H1 (cell line): Measurements from ENCODE around the gene PIK3C2G. TPM values are rescaled to one million over a fixed set of nuclear protein-coding genes. Genes with fewer than 3 reads are reported as not detected.

Experiments used
- CTCF ChIA-PET: fragments of 300-600 bp; sonication (Branson Sonifier 250); formaldehyde crosslinking; loops from one replicate; lab custom pipeline; 2021; ENCODE audit not compliant: partially characterized antibody; lab: Charles Lee
- POLR2A ChIA-PET: fragments of 300-600 bp; sonication (Branson Sonifier 250); formaldehyde crosslinking; loops from one replicate; lab custom pipeline; 2021; ENCODE audit warnings: inconsistent platforms; ENCODE audit not compliant: partially characterized antibody; lab: Charles Lee
- DNase-seq, 2 experiments: peaks; one replicate each; pipeline versions ENCODE4 v3.0.0 to v3.0.0-alpha.2; 2010 to 2022; ENCODE audit warnings: low spot score in 2 of 2, low read depth in 1 of 2, mixed read lengths in 1 of 2
- FAIRE-seq: peaks from 2 replicates; lab custom pipeline; 2011; peaks lifted over from hg19 to GRCh38; lab: Jason Lieb, UNC
- H2AFZ ChIP-seq: 2 replicates; pipeline ENCODE4 v1.8.1; 2012; ENCODE audit warnings: low read length, inconsistent platforms
- H2AK5ac ChIP-seq: 2 replicates; pipeline ENCODE4 v1.6.1; 2013; ENCODE audit warnings: low read depth, low read length
- H2BK120ac ChIP-seq: replicated peaks from 2 replicates; pipeline ENCODE3; 2013; ENCODE audit warnings: low read depth, low read length, inconsistent platforms
- H2BK12ac ChIP-seq: 2 replicates; pipeline ENCODE4 v1.6.1; 2013; ENCODE audit warnings: low read depth, low read length
- H2BK15ac ChIP-seq: 2 replicates; pipeline ENCODE4 v1.6.1; 2013; ENCODE audit warnings: low read length
- H2BK20ac ChIP-seq: 2 replicates; pipeline ENCODE4 v1.6.1; 2013; ENCODE audit warnings: low read length
- H2BK5ac ChIP-seq: 2 replicates; pipeline ENCODE4 v1.6.1; 2013; ENCODE audit warnings: low read depth, low read length
- H3K14ac ChIP-seq: 2 replicates; pipeline ENCODE4 v1.6.1; 2013; ENCODE audit warnings: inconsistent platforms; ENCODE audit not compliant: insufficient read length
- H3K18ac ChIP-seq: 2 replicates; pipeline ENCODE4 v1.6.1; 2013; ENCODE audit warnings: low read length; ENCODE audit errors: extremely low read depth
- H3K23ac ChIP-seq: 2 replicates; pipeline ENCODE4 v1.6.1; 2013; ENCODE audit warnings: inconsistent platforms; ENCODE audit not compliant: insufficient read length
- H3K23me2 ChIP-seq: 2 replicates; pipeline ENCODE4 v1.6.1; 2013; ENCODE audit warnings: low read depth, low read length
- H3K27ac ChIP-seq: 2 replicates; pipeline ENCODE4 v1.6.1; 2011; ENCODE audit warnings: low read depth, low read length, inconsistent platforms
- H3K27me3 ChIP-seq, 4 experiments: replicated peaks in 1 of 4; 1 replicate in 1 of 4; 2 replicates in 3 of 4; pipeline versions ENCODE4 v1.6.1 to v1.8.1; 2011 to 2013; ENCODE audit warnings: low read length in 3 of 4, mild to moderate bottlenecking in 3 of 4, inconsistent platforms in 2 of 4, mixed read lengths in 2 of 4, moderate library complexity in 1 of 4; ENCODE audit not compliant: control insufficient read depth in 3 of 4, insufficient read depth in 3 of 4; ENCODE audit errors: extremely low read depth in 1 of 4
- H3K36me3 ChIP-seq, 4 experiments: 2 replicates each; pipeline versions ENCODE4 v1.6.1 to v1.8.1; 2011 to 2013; ENCODE audit warnings: mild to moderate bottlenecking in 4 of 4, low read length in 3 of 4, moderate library complexity in 2 of 4, control low read depth in 1 of 4, inconsistent platforms in 1 of 4; ENCODE audit not compliant: insufficient read depth in 4 of 4, control insufficient read depth in 2 of 4
- H3K4ac ChIP-seq: replicated peaks from 2 replicates; pipeline ENCODE3; 2013; ENCODE audit warnings: low read length, low read depth, mixed read lengths, inconsistent platforms; ENCODE audit not compliant: insufficient read length
- H3K4me1 ChIP-seq, 4 experiments: replicated peaks in 1 of 4; 1 replicate in 1 of 4; 2 replicates in 3 of 4; pipeline versions ENCODE4 v1.6.1 to v1.8.1; 2011 to 2013; ENCODE audit warnings: low read length in 3 of 4, inconsistent platforms in 2 of 4, mixed read lengths in 1 of 4; ENCODE audit not compliant: insufficient read depth in 4 of 4, control insufficient read depth in 3 of 4
- H3K4me2 ChIP-seq, 2 experiments: 2 replicates each; pipeline versions ENCODE4 v1.6.1 to v1.8.1; 2011 to 2013; ENCODE audit warnings: low read depth in 2 of 2, low read length in 2 of 2, control low read depth in 1 of 2, inconsistent platforms in 1 of 2, mild to moderate bottlenecking in 1 of 2; ENCODE audit not compliant: insufficient read depth in 1 of 2
- H3K4me3 ChIP-seq, 4 experiments: fragments of 200-600, 300-600 bp in 1 of 4; sonication (generic), shearing (Covaris generic), sonication (Bioruptor Twin) in 1 of 4; 2 replicates each; pipeline versions ENCODE4 v1.5.1 to v1.8.1; 2011 to 2016; ENCODE audit warnings: low read length in 4 of 4, low read depth in 3 of 4, control low read depth in 2 of 4, inconsistent platforms in 2 of 4, mild to moderate bottlenecking in 2 of 4, mixed read lengths in 1 of 4, moderate library complexity in 1 of 4; ENCODE audit not compliant: insufficient read depth in 2 of 4; ENCODE audit errors: extremely low read depth in 1 of 4
- H3K56ac ChIP-seq: replicated peaks from 2 replicates; pipeline ENCODE3; 2013; ENCODE audit warnings: low read depth, mild to moderate bottlenecking, mixed read lengths, low read length, inconsistent platforms; ENCODE audit not compliant: insufficient read length
- H3K79me1 ChIP-seq: 2 replicates; pipeline ENCODE4 v1.6.1; 2013; ENCODE audit warnings: low read depth, low read length, control low read depth
- H3K79me2 ChIP-seq, 2 experiments: 2 replicates each; pipeline versions ENCODE4 v1.6.1 to v1.8.1; 2012 to 2013; ENCODE audit warnings: low read length in 2 of 2, mild to moderate bottlenecking in 2 of 2, inconsistent platforms in 1 of 2; ENCODE audit not compliant: insufficient read depth in 2 of 2, control insufficient read depth in 1 of 2
- H3K9ac ChIP-seq, 4 experiments: replicated peaks in 1 of 4; 1 replicate in 1 of 4; 2 replicates in 3 of 4; pipeline versions ENCODE4 v1.6.1 to v1.8.1; 2011 to 2013; ENCODE audit warnings: low read depth in 3 of 4, low read length in 3 of 4, control low read depth in 2 of 4, mild to moderate bottlenecking in 2 of 4, moderate library complexity in 2 of 4, inconsistent platforms in 1 of 4; ENCODE audit errors: extremely low read depth in 1 of 4
- H3K9me3 ChIP-seq, 2 experiments: 2 replicates each; pipeline versions ENCODE4 v1.6.1 to v1.8.1; 2012 to 2013; ENCODE audit warnings: mild to moderate bottlenecking in 2 of 2, moderate library complexity in 2 of 2, control low read depth in 1 of 2, inconsistent platforms in 1 of 2, low read depth in 1 of 2, low read length in 1 of 2, mixed read lengths in 1 of 2; ENCODE audit not compliant: insufficient read depth in 2 of 2
- H4K20me1 ChIP-seq, 2 experiments: replicated peaks in 1 of 2; 2 replicates each; pipeline versions ENCODE3 to v1.8.1; 2011 to 2013; ENCODE audit warnings: inconsistent platforms in 2 of 2, low read length in 2 of 2, mild to moderate bottlenecking in 1 of 2; ENCODE audit not compliant: insufficient read depth in 2 of 2, control insufficient read depth in 1 of 2
- H4K5ac ChIP-seq: 2 replicates; pipeline ENCODE4 v1.6.1; 2013; ENCODE audit warnings: low read length, low read depth, mixed read lengths, inconsistent platforms; ENCODE audit not compliant: insufficient read length
- H4K8ac ChIP-seq: 2 replicates; pipeline ENCODE4 v1.8.0; 2013; ENCODE audit warnings: mild to moderate bottlenecking, moderate library complexity, low read length, inconsistent platforms; ENCODE audit not compliant: insufficient read depth; ENCODE audit errors: extremely low read depth
- H4K91ac ChIP-seq: replicated peaks from 2 replicates; pipeline ENCODE3; 2013; ENCODE audit warnings: low read length, mixed read lengths, inconsistent platforms; ENCODE audit not compliant: insufficient read length
- BACH1 ChIP-seq: IDR thresholded peaks from 2 replicates; pipeline ENCODE4 v1.6.1; 2012; ENCODE audit warnings: low read length, improper control_type of control experiment
- BCL11A ChIP-seq, 2 experiments: IDR thresholded peaks; one replicate each; pipeline ENCODE4 v1.6.1; 2011; ENCODE audit warnings: low read depth in 2 of 2, low read length in 2 of 2, mild to moderate bottlenecking in 2 of 2
- CEBPB ChIP-seq: IDR thresholded peaks from 2 replicates; pipeline ENCODE4 v1.6.1; 2012; ENCODE audit warnings: low read depth, low read length
- CHD2 ChIP-seq: IDR thresholded peaks from 2 replicates; pipeline ENCODE4 v1.6.1; 2012; ENCODE audit warnings: low read length, improper control_type of control experiment
- EZH2 ChIP-seq: fragments of 200-600 bp; sonication (generic); IDR thresholded peaks from 2 replicates; pipeline ENCODE4 v1.7.1; 2012; ENCODE audit warnings: low read depth, mild to moderate bottlenecking, moderate library complexity, low read length, inconsistent platforms; ENCODE audit not compliant: severe bottlenecking
- KDM1A ChIP-seq: fragments of 200-600, 300-600 bp; sonication (generic); IDR thresholded peaks from 2 replicates; pipeline ENCODE4 v1.7.1; 2016; ENCODE audit warnings: mild to moderate bottlenecking, low read length, borderline replicate concordance
- NRF1 ChIP-seq: IDR thresholded peaks from 2 replicates; pipeline ENCODE4 v1.6.1; 2011; ENCODE audit warnings: mild to moderate bottlenecking, low read depth, low read length, improper control_type of control experiment
- POLR2A ChIP-seq, 2 experiments: IDR thresholded peaks; 1 replicate in 1 of 2; 2 replicates in 1 of 2; pipeline ENCODE4 v1.6.1; 2011; ENCODE audit warnings: low read depth in 2 of 2, low read length in 2 of 2, mild to moderate bottlenecking in 2 of 2; ENCODE audit errors: control extremely low read depth in 1 of 2
- RXRA ChIP-seq: IDR thresholded peaks from 2 replicates; pipeline ENCODE4 v1.6.1; 2011; ENCODE audit warnings: low read depth, mild to moderate bottlenecking, low read length, moderate library complexity; ENCODE audit not compliant: insufficient read depth
- SIX5 ChIP-seq: IDR thresholded peaks from 2 replicates; pipeline ENCODE4 v1.6.1; 2011; ENCODE audit warnings: mild to moderate bottlenecking, low read depth, low read length
- SRF ChIP-seq: IDR thresholded peaks from 2 replicates; pipeline ENCODE4 v1.6.1; 2011; ENCODE audit warnings: mild to moderate bottlenecking, low read depth, low read length, moderate library complexity
- TAF1 ChIP-seq: IDR thresholded peaks from 2 replicates; pipeline ENCODE4 v1.6.1; 2011; ENCODE audit warnings: mild to moderate bottlenecking, low read depth, low read length
- TEAD4 ChIP-seq: IDR thresholded peaks from 2 replicates; pipeline ENCODE4 v1.6.1; 2012; ENCODE audit warnings: low read depth, low read length, inconsistent platforms, mixed read lengths
- WGBS, 2 experiments: shearing (Covaris generic) in 1 of 2; methylation state at CpG; one replicate each; pipeline versions ENCODE4 v1.1.6 to v1.1.7; 2013 to 2015; ENCODE audit warnings: low lambda C conversion rate in 2 of 2, mixed read lengths in 2 of 2, inconsistent platforms in 1 of 2, low coverage in 1 of 2, missing lambda C conversion rate in 1 of 2; ENCODE audit not compliant: insufficient replicate concordance in 2 of 2, insufficient coverage in 1 of 2, insufficient read length in 1 of 2; ENCODE audit errors: extremely low coverage in 1 of 2, missing lambda C conversion rate in 1 of 2; 5-methylcytosine and 5-hydroxymethylcytosine counted together
- polyA plus RNA-seq, 7 experiments: library from polyadenylated mRNA; depleted of rRNA in 3 of 7; stranded (reverse) in 5 of 7; unstranded in 2 of 7; fragments of >200 nt in 5 of 7; fragments of 200-250 nt in 2 of 7; gene quantifications; 1 replicate in 5 of 7; 2 replicates in 1 of 7; 4 replicates in 1 of 7; pipeline versions ENCODE4 v1.2.1 to v1.2.3, GENCODE V29; 2011 to 2013; ENCODE audit warnings: missing spikeins in 2 of 7, mixed read lengths in 2 of 7
- total RNA-seq: library from RNA; stranded (reverse); fragmentation: NEBNext Ultra II Directional; extraction: Animal tissue kit (Norgen Biotek cat#: 25700); gene quantifications from 2 replicates; pipeline ENCODE4 v1.2.1, GENCODE V29; 2021
- TF ChIP-seq, protein P1 (sequence below): IDR thresholded peaks from 2 replicates; pipeline ENCODE4 v1.6.1; 2011; ENCODE audit warnings: low read depth, mild to moderate bottlenecking, low read length; ENCODE audit not compliant: insufficient read depth
- TF ChIP-seq, protein P2 (sequence below): IDR thresholded peaks from 2 replicates; pipeline ENCODE4 v1.6.1; 2012; ENCODE audit warnings: inconsistent platforms

Gene PIK3C2G
- total and polyA plus RNA-seq, 2 of the 8 experiments (the other 6 are each of a cell fraction or from before 2014, with no cell fraction given) = not detected

DNA sequence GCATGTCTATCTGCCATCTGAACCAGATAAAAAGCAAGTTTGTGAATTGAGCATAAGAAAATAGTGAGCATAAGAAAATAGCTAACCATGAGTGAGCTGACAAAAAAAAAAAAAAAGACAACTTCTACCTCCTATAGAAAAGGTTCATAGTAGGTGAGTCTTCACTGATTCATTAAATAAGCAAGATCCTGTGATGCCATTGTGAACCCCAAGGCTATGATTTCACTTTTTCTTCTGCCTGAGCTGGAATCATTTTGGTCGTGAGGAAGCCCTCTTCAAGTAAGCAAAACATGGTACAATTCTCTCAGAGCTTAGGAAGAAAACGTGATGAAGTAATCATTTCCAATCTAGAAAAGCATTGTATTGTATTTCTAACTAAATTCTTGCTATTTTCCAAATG is 1.2 kb downstream of the PIK3C2G start:
- Histone ChIP-seq H2AK5ac (no peak overlapping the region), H4K5ac (no peak overlapping the region), H3K23me2 (no peaks in the 10 kb centered on the region; the same call in 1 of the 2 replicates), H4K8ac (no peak overlapping the region), H3K56ac (no peak overlapping the region), H3K4me2 (no peak overlapping the region)
- no peak for FAIRE-seq
- TF ChIP-seq NRF1 (no peak), CHD2 (no peak), BCL11A (IDR thresholded peaks at IDR 0.05; ENCODE audit: low read depth in 2 of 2, low read length in 2 of 2) (no peak), POLR2A (IDR thresholded peaks at IDR 0.05; ENCODE audit: control extremely low read depth in 1 of 2, low read depth in 2 of 2, low read length in 2 of 2) (no peak), CEBPB (no peak), EZH2 (no peak), TEAD4 (no peak), KDM1A (no peak), TAF1 (no peak), RXRA (no peak), BACH1 (no peak), SRF (no peak), SIX5 (no peak)
- TF ChIP-seq, protein P1, sequence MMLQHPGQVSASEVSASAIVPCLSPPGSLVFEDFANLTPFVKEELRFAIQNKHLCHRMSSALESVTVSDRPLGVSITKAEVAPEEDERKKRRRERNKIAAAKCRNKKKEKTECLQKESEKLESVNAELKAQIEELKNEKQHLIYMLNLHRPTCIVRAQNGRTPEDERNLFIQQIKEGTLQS = no peak
- TF ChIP-seq, protein P2, sequence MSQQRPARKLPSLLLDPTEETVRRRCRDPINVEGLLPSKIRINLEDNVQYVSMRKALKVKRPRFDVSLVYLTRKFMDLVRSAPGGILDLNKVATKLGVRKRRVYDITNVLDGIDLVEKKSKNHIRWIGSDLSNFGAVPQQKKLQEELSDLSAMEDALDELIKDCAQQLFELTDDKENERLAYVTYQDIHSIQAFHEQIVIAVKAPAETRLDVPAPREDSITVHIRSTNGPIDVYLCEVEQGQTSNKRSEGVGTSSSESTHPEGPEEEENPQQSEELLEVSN = no peak
- TF ChIP-seq, all 59 proteins: peak for 0
- POLR2A ChIA-PET = no interaction called here
- Histone ChIP-seq H2BK20ac (no peak overlapping the region), H3K79me2 (no peaks in the 10 kb centered on the region), H3K4ac (no peak overlapping the region), H2BK12ac (no peak overlapping the region), H2BK120ac (no peak overlapping the region), H3K9me3 (no peaks in the 10 kb centered on the region), H2BK5ac (no peak overlapping the region), H3K14ac (no peak overlapping the region), H3K79me1 (no peaks in the 10 kb centered on the region), H3K23ac (no peak overlapping the region), H3K4me1 (no peaks in the 10 kb centered on the region), H4K91ac (no peak overlapping the region), H3K9ac (no peak overlapping the region), H3K36me3 (no peaks in the 10 kb centered on the region), H3K27me3 (no peaks in the 10 kb centered on the region), H4K20me1 (no peaks in the 10 kb centered on the region), H3K18ac (no peak overlapping the region), H3K27ac (no peak overlapping the region), H3K4me3 (no peak overlapping the region), H2BK15ac (no peak overlapping the region), H2AFZ (no peak overlapping the region)
- CTCF ChIA-PET = interaction anchor here (0.9 to 2.7 kb wide), 9 partner anchors 9 to 71 kb away, joined by 3 to 16 read pairs (median 4); no protein-coding TSS in a partner anchor
- WGBS, 2 experiments = 96% methylated on average over 2 of the region's 2 CpGs; no CpG with 5 or more reads in 1 of the 2 experiments
- no peak for DNase-seq
